H1 (cell line): ENCODE measurements around the gene HDAC9. TPM values are rescaled to one million over a fixed set of nuclear protein-coding genes. Genes with fewer than 3 reads are reported as not detected.

Experiments used
- CTCF ChIA-PET: fragments of 300-600 bp; sonication (Branson Sonifier 250); formaldehyde crosslinking; loops from one replicate; lab custom pipeline; 2021; ENCODE audit not compliant: partially characterized antibody; lab: Charles Lee
- POLR2A ChIA-PET: fragments of 300-600 bp; sonication (Branson Sonifier 250); formaldehyde crosslinking; loops from one replicate; lab custom pipeline; 2021; ENCODE audit warnings: inconsistent platforms; ENCODE audit not compliant: partially characterized antibody; lab: Charles Lee
- DNase-seq, 2 experiments: peaks; one replicate each; pipeline versions ENCODE4 v3.0.0 to v3.0.0-alpha.2; 2010 to 2022; ENCODE audit warnings: low spot score in 2 of 2, low read depth in 1 of 2, mixed read lengths in 1 of 2
- FAIRE-seq: peaks from 2 replicates; lab custom pipeline; 2011; peaks lifted over from hg19 to GRCh38; lab: Jason Lieb, UNC
- H2AFZ ChIP-seq: 2 replicates; pipeline ENCODE4 v1.8.1; 2012; ENCODE audit warnings: low read length, inconsistent platforms
- H2AK5ac ChIP-seq: 2 replicates; pipeline ENCODE4 v1.6.1; 2013; ENCODE audit warnings: low read depth, low read length
- H2BK120ac ChIP-seq: replicated peaks from 2 replicates; pipeline ENCODE3; 2013; ENCODE audit warnings: low read depth, low read length, inconsistent platforms
- H2BK12ac ChIP-seq: 2 replicates; pipeline ENCODE4 v1.6.1; 2013; ENCODE audit warnings: low read depth, low read length
- H2BK15ac ChIP-seq: 2 replicates; pipeline ENCODE4 v1.6.1; 2013; ENCODE audit warnings: low read length
- H2BK20ac ChIP-seq: 2 replicates; pipeline ENCODE4 v1.6.1; 2013; ENCODE audit warnings: low read length
- H2BK5ac ChIP-seq: 2 replicates; pipeline ENCODE4 v1.6.1; 2013; ENCODE audit warnings: low read depth, low read length
- H3K14ac ChIP-seq: 2 replicates; pipeline ENCODE4 v1.6.1; 2013; ENCODE audit warnings: inconsistent platforms; ENCODE audit not compliant: insufficient read length
- H3K18ac ChIP-seq: 2 replicates; pipeline ENCODE4 v1.6.1; 2013; ENCODE audit warnings: low read length; ENCODE audit errors: extremely low read depth
- H3K23ac ChIP-seq: 2 replicates; pipeline ENCODE4 v1.6.1; 2013; ENCODE audit warnings: inconsistent platforms; ENCODE audit not compliant: insufficient read length
- H3K23me2 ChIP-seq: 2 replicates; pipeline ENCODE4 v1.6.1; 2013; ENCODE audit warnings: low read depth, low read length
- H3K27ac ChIP-seq: 2 replicates; pipeline ENCODE4 v1.6.1; 2011; ENCODE audit warnings: low read depth, low read length, inconsistent platforms
- H3K27me3 ChIP-seq, 4 experiments: replicated peaks in 1 of 4; 1 replicate in 1 of 4; 2 replicates in 3 of 4; pipeline versions ENCODE4 v1.6.1 to v1.8.1; 2011 to 2013; ENCODE audit warnings: low read length in 3 of 4, mild to moderate bottlenecking in 3 of 4, inconsistent platforms in 2 of 4, mixed read lengths in 2 of 4, moderate library complexity in 1 of 4; ENCODE audit not compliant: control insufficient read depth in 3 of 4, insufficient read depth in 3 of 4; ENCODE audit errors: extremely low read depth in 1 of 4
- H3K36me3 ChIP-seq, 4 experiments: 2 replicates each; pipeline versions ENCODE4 v1.6.1 to v1.8.1; 2011 to 2013; ENCODE audit warnings: mild to moderate bottlenecking in 4 of 4, low read length in 3 of 4, moderate library complexity in 2 of 4, control low read depth in 1 of 4, inconsistent platforms in 1 of 4; ENCODE audit not compliant: insufficient read depth in 4 of 4, control insufficient read depth in 2 of 4
- H3K4ac ChIP-seq: replicated peaks from 2 replicates; pipeline ENCODE3; 2013; ENCODE audit warnings: low read length, low read depth, mixed read lengths, inconsistent platforms; ENCODE audit not compliant: insufficient read length
- H3K4me1 ChIP-seq, 4 experiments: replicated peaks in 1 of 4; 1 replicate in 1 of 4; 2 replicates in 3 of 4; pipeline versions ENCODE4 v1.6.1 to v1.8.1; 2011 to 2013; ENCODE audit warnings: low read length in 3 of 4, inconsistent platforms in 2 of 4, mixed read lengths in 1 of 4; ENCODE audit not compliant: insufficient read depth in 4 of 4, control insufficient read depth in 3 of 4
- H3K4me2 ChIP-seq, 2 experiments: 2 replicates each; pipeline versions ENCODE4 v1.6.1 to v1.8.1; 2011 to 2013; ENCODE audit warnings: low read depth in 2 of 2, low read length in 2 of 2, control low read depth in 1 of 2, inconsistent platforms in 1 of 2, mild to moderate bottlenecking in 1 of 2; ENCODE audit not compliant: insufficient read depth in 1 of 2
- H3K4me3 ChIP-seq, 4 experiments: fragments of 200-600, 300-600 bp in 1 of 4; sonication (generic), shearing (Covaris generic), sonication (Bioruptor Twin) in 1 of 4; 2 replicates each; pipeline versions ENCODE4 v1.5.1 to v1.8.1; 2011 to 2016; ENCODE audit warnings: low read length in 4 of 4, low read depth in 3 of 4, control low read depth in 2 of 4, inconsistent platforms in 2 of 4, mild to moderate bottlenecking in 2 of 4, mixed read lengths in 1 of 4, moderate library complexity in 1 of 4; ENCODE audit not compliant: insufficient read depth in 2 of 4; ENCODE audit errors: extremely low read depth in 1 of 4
- H3K56ac ChIP-seq: replicated peaks from 2 replicates; pipeline ENCODE3; 2013; ENCODE audit warnings: low read depth, mild to moderate bottlenecking, mixed read lengths, low read length, inconsistent platforms; ENCODE audit not compliant: insufficient read length
- H3K79me1 ChIP-seq: 2 replicates; pipeline ENCODE4 v1.6.1; 2013; ENCODE audit warnings: low read depth, low read length, control low read depth
- H3K79me2 ChIP-seq, 2 experiments: 2 replicates each; pipeline versions ENCODE4 v1.6.1 to v1.8.1; 2012 to 2013; ENCODE audit warnings: low read length in 2 of 2, mild to moderate bottlenecking in 2 of 2, inconsistent platforms in 1 of 2; ENCODE audit not compliant: insufficient read depth in 2 of 2, control insufficient read depth in 1 of 2
- H3K9ac ChIP-seq, 4 experiments: replicated peaks in 1 of 4; 1 replicate in 1 of 4; 2 replicates in 3 of 4; pipeline versions ENCODE4 v1.6.1 to v1.8.1; 2011 to 2013; ENCODE audit warnings: low read depth in 3 of 4, low read length in 3 of 4, control low read depth in 2 of 4, mild to moderate bottlenecking in 2 of 4, moderate library complexity in 2 of 4, inconsistent platforms in 1 of 4; ENCODE audit errors: extremely low read depth in 1 of 4
- H3K9me3 ChIP-seq, 2 experiments: 2 replicates each; pipeline versions ENCODE4 v1.6.1 to v1.8.1; 2012 to 2013; ENCODE audit warnings: mild to moderate bottlenecking in 2 of 2, moderate library complexity in 2 of 2, control low read depth in 1 of 2, inconsistent platforms in 1 of 2, low read depth in 1 of 2, low read length in 1 of 2, mixed read lengths in 1 of 2; ENCODE audit not compliant: insufficient read depth in 2 of 2
- H4K20me1 ChIP-seq, 2 experiments: replicated peaks in 1 of 2; 2 replicates each; pipeline versions ENCODE3 to v1.8.1; 2011 to 2013; ENCODE audit warnings: inconsistent platforms in 2 of 2, low read length in 2 of 2, mild to moderate bottlenecking in 1 of 2; ENCODE audit not compliant: insufficient read depth in 2 of 2, control insufficient read depth in 1 of 2
- H4K5ac ChIP-seq: 2 replicates; pipeline ENCODE4 v1.6.1; 2013; ENCODE audit warnings: low read length, low read depth, mixed read lengths, inconsistent platforms; ENCODE audit not compliant: insufficient read length
- H4K8ac ChIP-seq: 2 replicates; pipeline ENCODE4 v1.8.0; 2013; ENCODE audit warnings: mild to moderate bottlenecking, moderate library complexity, low read length, inconsistent platforms; ENCODE audit not compliant: insufficient read depth; ENCODE audit errors: extremely low read depth
- H4K91ac ChIP-seq: replicated peaks from 2 replicates; pipeline ENCODE3; 2013; ENCODE audit warnings: low read length, mixed read lengths, inconsistent platforms; ENCODE audit not compliant: insufficient read length
- ASH2L ChIP-seq: fragments of 200-600, 300-600 bp; sonication (generic); IDR thresholded peaks from one replicate; pipeline ENCODE4 v1.7.1; 2017; ENCODE audit warnings: low read length
- GABPA ChIP-seq: IDR thresholded peaks from 2 replicates; pipeline ENCODE4 v1.6.1; 2011; ENCODE audit warnings: mild to moderate bottlenecking, low read length, moderate library complexity, borderline replicate concordance; ENCODE audit not compliant: insufficient read depth
- POU5F1 ChIP-seq: IDR thresholded peaks from 2 replicates; pipeline ENCODE4 v1.6.1; 2011; ENCODE audit warnings: low read depth, mild to moderate bottlenecking, low read length, moderate library complexity
- SAP30 ChIP-seq: fragments of 300-600 bp; sonication (generic); IDR thresholded peaks from 2 replicates; pipeline ENCODE4 v1.7.1; 2012; ENCODE audit warnings: low read length, moderate library complexity, mild to moderate bottlenecking, inconsistent platforms; ENCODE audit not compliant: insufficient read depth, insufficient replicate concordance
- SIN3A ChIP-seq, 2 experiments: IDR thresholded peaks in 1 of 2; conservative IDR thresholded peaks in 1 of 2; 2 replicates each; pipeline ENCODE4 v1.6.1; 2011 to 2012; ENCODE audit warnings: low read length in 2 of 2, improper control_type of control experiment in 1 of 2, low read depth in 1 of 2, mild to moderate bottlenecking in 1 of 2
- SIRT6 ChIP-seq: IDR thresholded peaks from one replicate; pipeline ENCODE4 v1.7.1; 2012; ENCODE audit warnings: low read length, inconsistent platforms
- SRF ChIP-seq: IDR thresholded peaks from 2 replicates; pipeline ENCODE4 v1.6.1; 2011; ENCODE audit warnings: mild to moderate bottlenecking, low read depth, low read length, moderate library complexity
- TAF1 ChIP-seq: IDR thresholded peaks from 2 replicates; pipeline ENCODE4 v1.6.1; 2011; ENCODE audit warnings: mild to moderate bottlenecking, low read depth, low read length
- TAF7 ChIP-seq: optimal IDR thresholded peaks from 2 replicates; pipeline ENCODE3; 2011; ENCODE audit warnings: low read depth, mild to moderate bottlenecking, inconsistent platforms, low read length, moderate library complexity, borderline replicate concordance
- WGBS, 2 experiments: shearing (Covaris generic) in 1 of 2; methylation state at CpG; one replicate each; pipeline versions ENCODE4 v1.1.6 to v1.1.7; 2013 to 2015; ENCODE audit warnings: low lambda C conversion rate in 2 of 2, mixed read lengths in 2 of 2, inconsistent platforms in 1 of 2, low coverage in 1 of 2, missing lambda C conversion rate in 1 of 2; ENCODE audit not compliant: insufficient replicate concordance in 2 of 2, insufficient coverage in 1 of 2, insufficient read length in 1 of 2; ENCODE audit errors: extremely low coverage in 1 of 2, missing lambda C conversion rate in 1 of 2; 5-methylcytosine and 5-hydroxymethylcytosine counted together
- polyA plus RNA-seq, 7 experiments: library from polyadenylated mRNA; depleted of rRNA in 3 of 7; stranded (reverse) in 5 of 7; unstranded in 2 of 7; fragments of >200 nt in 5 of 7; fragments of 200-250 nt in 2 of 7; gene quantifications; 1 replicate in 5 of 7; 2 replicates in 1 of 7; 4 replicates in 1 of 7; pipeline versions ENCODE4 v1.2.1 to v1.2.3, GENCODE V29; 2011 to 2013; ENCODE audit warnings: missing spikeins in 2 of 7, mixed read lengths in 2 of 7
- total RNA-seq: library from RNA; stranded (reverse); fragmentation: NEBNext Ultra II Directional; extraction: Animal tissue kit (Norgen Biotek cat#: 25700); gene quantifications from 2 replicates; pipeline ENCODE4 v1.2.1, GENCODE V29; 2021
- TF ChIP-seq, protein P1 (sequence below): IDR thresholded peaks from 2 replicates; pipeline ENCODE4 v1.6.1; 2012; ENCODE audit warnings: inconsistent platforms

Gene HDAC9
- total and polyA plus RNA-seq, 2 of the 8 experiments (the other 6 are each of a cell fraction or from before 2014, with no cell fraction given), result 9.5 to 13.1 TPM

GRCh38 chr7:18855796-18856195 lies 360.2 kb downstream of the HDAC9 start:
- Histone ChIP-seq H3K27ac (no peak overlapping the region), H3K18ac (no peak overlapping the region), H3K4me3 (no peak overlapping the region), H3K23me2 (no peaks in the 10 kb centered on the region), H3K23ac (no peak overlapping the region), H3K14ac (no peak overlapping the region), H3K4me2 (no peak overlapping the region), H2BK12ac (no peak overlapping the region), H2AFZ (no peak overlapping the region), H4K20me1 (no peaks in the 10 kb centered on the region), H3K9ac (no peak overlapping the region), H3K79me2 (no peaks in the 10 kb centered on the region), H3K4me1 (peaks cover 0 to 6% (median 3%) of the 10 kb centered on the region in 4 experiments; a peak in 3 of 7 replicates), H2BK15ac (no peak overlapping the region), H3K56ac (no peak overlapping the region), H4K5ac (no peak overlapping the region), H2BK5ac (no peak overlapping the region), H2BK120ac (no peak overlapping the region), H3K79me1 (no peaks in the 10 kb centered on the region), H3K9me3 (no peaks in the 10 kb centered on the region), H3K27me3 (no peaks in the 10 kb centered on the region), H2AK5ac (no peak overlapping the region), H3K36me3 (no peaks in the 10 kb centered on the region), H3K4ac (no peak overlapping the region), H4K8ac (no peak overlapping the region), H4K91ac (no peak overlapping the region), H2BK20ac (no peak overlapping the region)
- FAIRE-seq (no peak), DNase-seq (no peak)
- CTCF ChIA-PET, result no interaction called here
- WGBS, 2 experiments, result 85% methylated on average over 4 of the region's 4 CpGs; no CpG with 5 or more reads in 1 of the 2 experiments
- POLR2A ChIA-PET, result no interaction called here
- TF ChIP-seq TAF7 (no peak), SAP30 (no peak), TAF1 (no peak), SIN3A (conservative IDR thresholded peaks at IDR 0.05 in 1 of 2, IDR thresholded peaks at IDR 0.05 in 1 of 2; ENCODE audit: low read depth in 1 of 2, low read length in 2 of 2) (no peak), SRF (no peak), ASH2L (no peak), SIRT6 (no peak), GABPA (no peak), POU5F1 (no peak)
- TF ChIP-seq, protein P1, sequence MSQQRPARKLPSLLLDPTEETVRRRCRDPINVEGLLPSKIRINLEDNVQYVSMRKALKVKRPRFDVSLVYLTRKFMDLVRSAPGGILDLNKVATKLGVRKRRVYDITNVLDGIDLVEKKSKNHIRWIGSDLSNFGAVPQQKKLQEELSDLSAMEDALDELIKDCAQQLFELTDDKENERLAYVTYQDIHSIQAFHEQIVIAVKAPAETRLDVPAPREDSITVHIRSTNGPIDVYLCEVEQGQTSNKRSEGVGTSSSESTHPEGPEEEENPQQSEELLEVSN, result no peak
